HUES6 (cell line): ENCODE data around the gene EEF2.
A peak's percentile ranks its signal among the peaks of the same experiment; 100 is the strongest.

ENCODE experiments used
- H3K27ac ChIP-seq: 2 replicates; pipeline ENCODE4 v1.7.0; 2013; ENCODE audit warnings: low read depth, mild to moderate bottlenecking, low read length, inconsistent platforms
- H3K27me3 ChIP-seq: 2 replicates; pipeline ENCODE4 v1.6.1; 2013; ENCODE audit warnings: low read length; ENCODE audit not compliant: control insufficient read depth, insufficient read depth
- H3K36me3 ChIP-seq: 2 replicates; pipeline ENCODE4 v1.6.1; 2013; ENCODE audit warnings: low read length; ENCODE audit not compliant: control insufficient read depth, insufficient read depth
- H3K4me1 ChIP-seq: 2 replicates; pipeline ENCODE4 v1.6.1; 2013; ENCODE audit warnings: low read length; ENCODE audit not compliant: control insufficient read depth, insufficient read depth
- H3K4me3 ChIP-seq: 2 replicates; pipeline ENCODE4 v1.5.1; 2013; ENCODE audit warnings: low read depth, low read length
- H3K9ac ChIP-seq: one replicate; pipeline ENCODE4 v1.6.1; 2013; ENCODE audit warnings: mild to moderate bottlenecking, low read length
- H3K9me3 ChIP-seq: 2 replicates; pipeline ENCODE4 v1.6.1; 2013; ENCODE audit warnings: low read depth, low read length; ENCODE audit not compliant: control insufficient read depth, insufficient read depth

The EEF2 gene

GRCh38 chr19:4025317-4025716 is 40.1 kb upstream of the EEF2 start:
- Histone ChIP-seq H3K27me3 (no peaks in the 10 kb centered on the region), H3K4me3 (no peak overlapping the region), H3K36me3 (peaks cover 46% of the 10 kb centered on the region), H3K4me1 (no peaks in the 10 kb centered on the region), H3K9ac (no peak overlapping the region), H3K9me3 (no peaks in the 10 kb centered on the region), H3K27ac (no peak overlapping the region)

GRCh38 chr19:4023600-4024398 is 38.5 kb upstream of the EEF2 start:
- Histone ChIP-seq H3K4me3 (no peak overlapping the region), H3K4me1 (no peaks in the 10 kb centered on the region), H3K27me3 (no peaks in the 10 kb centered on the region), H3K9ac (no peak overlapping the region), H3K9me3 (no peaks in the 10 kb centered on the region), H3K27ac (no peak overlapping the region), H3K36me3 (peaks cover 36% of the 10 kb centered on the region)

- H3K4me3 ChIP-seq = no peak overlapping the region
- H3K9me3 ChIP-seq = no peaks in the 10 kb centered on the region
- H3K27ac ChIP-seq = no peak overlapping the region
- peaks cover 36% of the 10 kb centered on the region for H3K36me3 ChIP-seq
- H3K27me3 ChIP-seq = no peaks in the 10 kb centered on the region
- no peak overlapping the region for H3K9ac ChIP-seq
- peaks cover 5% of the 10 kb centered on the region; the same call in 1 of the 2 replicates for H3K4me1 ChIP-seq
Observed at GRCh38 chr19:4019578-4019977, 34.3 kb upstream of the EEF2 start.

GRCh38 chr19:4018775-4019504 is 33.7 kb upstream of the EEF2 start:
- Histone ChIP-seq H3K4me1 (peaks cover 11% of the 10 kb centered on the region; the same call in 1 of the 2 replicates), H3K4me3 (no peak overlapping the region), H3K27ac (no peak overlapping the region), H3K27me3 (no peaks in the 10 kb centered on the region), H3K9ac (no peak overlapping the region), H3K36me3 (peaks cover 38% of the 10 kb centered on the region), H3K9me3 (no peaks in the 10 kb centered on the region)

- Histone ChIP-seq H3K4me3 (no peak overlapping the region), H3K36me3 (peaks cover 39% of the 10 kb centered on the region), H3K27ac (no peak overlapping the region), H3K4me1 (peaks cover 11% of the 10 kb centered on the region; the same call in 1 of the 2 replicates), H3K9me3 (no peaks in the 10 kb centered on the region), H3K27me3 (no peaks in the 10 kb centered on the region), H3K9ac (no peak overlapping the region)
Observed at GRCh38 chr19:4018140-4018613, 32.9 kb upstream of the EEF2 start.

- Histone ChIP-seq H3K4me1 (peaks cover 11% of the 10 kb centered on the region; the same call in 1 of the 2 replicates), H3K36me3 (peaks cover 48% of the 10 kb centered on the region), H3K9me3 (no peaks in the 10 kb centered on the region), H3K27ac (peak overlapping the region; percentile 11; the same call in 1 of the 2 replicates), H3K9ac (no peak overlapping the region), H3K4me3 (no peak overlapping the region), H3K27me3 (no peaks in the 10 kb centered on the region)
Observed at GRCh38 chr19:4016903-4017638, 31.8 kb upstream of the EEF2 start.

- Histone ChIP-seq H3K9ac (no peak overlapping the region), H3K36me3 (peaks cover 48% of the 10 kb centered on the region), H3K27me3 (no peaks in the 10 kb centered on the region), H3K4me1 (peaks cover 11% of the 10 kb centered on the region; the same call in 1 of the 2 replicates), H3K27ac (peak overlapping the region; percentile 11; the same call in 1 of the 2 replicates), H3K9me3 (no peaks in the 10 kb centered on the region), H3K4me3 (no peak overlapping the region)
Observed at GRCh38 chr19:4016486-4016885, 31.2 kb upstream of the EEF2 start.

- peak overlapping the region; percentile 29; the same call in 1 of the 2 replicates for H3K27ac ChIP-seq
- H3K36me3 ChIP-seq = peaks cover 53% of the 10 kb centered on the region
- H3K4me3 ChIP-seq = no peak overlapping the region
- H3K9me3 ChIP-seq = no peaks in the 10 kb centered on the region
- no peak overlapping the region for H3K9ac ChIP-seq
- no peaks in the 10 kb centered on the region for H3K27me3 ChIP-seq
- H3K4me1 ChIP-seq = peaks cover 11% of the 10 kb centered on the region; the same call in 1 of the 2 replicates
Observed at GRCh38 chr19:4015705-4016402, 30.6 kb upstream of the EEF2 start.

GRCh38 chr19:4014541-4015491 is 29.6 kb upstream of the EEF2 start:
- H3K36me3 ChIP-seq = peaks cover 60% of the 10 kb centered on the region
- H3K9me3 ChIP-seq = no peaks in the 10 kb centered on the region
- H3K27me3 ChIP-seq = no peaks in the 10 kb centered on the region
- H3K4me1 ChIP-seq = peaks cover 11% of the 10 kb centered on the region; the same call in 1 of the 2 replicates
- peak overlapping the region; percentile 29; the same call in 1 of the 2 replicates for H3K27ac ChIP-seq
- H3K4me3 ChIP-seq = no peak overlapping the region
- peak overlapping the region; percentile 15 for H3K9ac ChIP-seq
